HepG2 (cell line): ENCODE measurements around the gene OR4E2. TPM values are rescaled to one million over a fixed set of nuclear protein-coding genes. Genes with fewer than 3 reads are reported as not detected.

Experiments used
- ATAC-seq: fragments of 200-7000 bp; cut with Tn5 transposase; 3 replicates; pipeline ENCODE4 v1.9.1; 2020; ENCODE audit warnings: mild to moderate bottlenecking, moderate library complexity
- BruUV-seq: library from RNA; stranded (reverse); fragments of 400-500 nt; replicated peaks from 2 replicates; lab custom pipeline; 2021; lab: Mats Ljungman, UMichigan
- CTCF ChIA-PET: fragments of 300-600 bp; formaldehyde crosslinking; extraction: SDS; loops from one replicate; lab custom pipeline; 2021; ENCODE audit warnings: low total read pairs, inconsistent platforms, low intra/inter-chr PET ratio; lab: Yijun Ruan, JAX
- POLR2A ChIA-PET: fragments of 350-600 bp; sonication (Branson Sonifier 250); formaldehyde crosslinking; loops from one replicate; lab custom pipeline; 2020; ENCODE audit warnings: antibody characterized with exemption, inconsistent platforms; lab: Yijun Ruan, JAX
- DNase-seq: peaks from one replicate; pipeline ENCODE4 v3.0.0-alpha.2; 2015; ENCODE audit warnings: low spot score
- FAIRE-seq: peaks from 3 replicates; lab custom pipeline; 2011; peaks lifted over from hg19 to GRCh38; lab: Jason Lieb, UNC
- H2AFZ ChIP-seq: one replicate; pipeline ENCODE4 v1.6.1; 2011; ENCODE audit warnings: low read length, inconsistent platforms
- H3K27ac ChIP-seq: fragments of 300-600 bp; 3 replicates; pipeline ENCODE4 v1.8.0; 2011; ENCODE audit warnings: mixed run types, mild to moderate bottlenecking, mixed read lengths, low read length, inconsistent platforms; ENCODE audit not compliant: insufficient read depth; ENCODE audit errors: extremely low read length
- H3K27me3 ChIP-seq, 2 experiments: fragments of 200-600 bp in 1 of 2; 2 replicates in 1 of 2; 3 replicates in 1 of 2; pipeline versions ENCODE4 v1.6.0 to v1.8.0; 2011; ENCODE audit warnings: low read length in 2 of 2, mild to moderate bottlenecking in 2 of 2, moderate library complexity in 2 of 2, inconsistent platforms in 1 of 2; ENCODE audit not compliant: insufficient read depth in 2 of 2, control insufficient read depth in 1 of 2
- H3K36me3 ChIP-seq, 2 experiments: fragments of 200-600 bp in 1 of 2; replicated peaks in 1 of 2; 2 replicates in 1 of 2; 3 replicates in 1 of 2; pipeline versions ENCODE4 v1.5.1 to v1.8.0; 2011; ENCODE audit warnings: low read length in 2 of 2, inconsistent platforms in 1 of 2; ENCODE audit not compliant: insufficient read depth in 2 of 2, control insufficient read depth in 1 of 2
- H3K4me1 ChIP-seq: 2 replicates; pipeline ENCODE4 v1.5.1; 2012; ENCODE audit warnings: low read length, inconsistent platforms; ENCODE audit not compliant: insufficient read depth
- H3K4me2 ChIP-seq: 2 replicates; pipeline ENCODE4 v1.6.0; 2011; ENCODE audit warnings: low read depth, low read length, inconsistent platforms
- H3K4me3 ChIP-seq, 3 experiments: fragments of 200-600 bp in 1 of 3; sonication (generic), shearing (Covaris generic) in 1 of 3; replicated peaks in 1 of 3; 2 replicates each; pipeline ENCODE4 v1.5.1; 2011 to 2016; ENCODE audit warnings: low read length in 3 of 3, inconsistent platforms in 2 of 3, low read depth in 2 of 3, mild to moderate bottlenecking in 2 of 3, control low read depth in 1 of 3, mixed read lengths in 1 of 3; ENCODE audit not compliant: insufficient read depth in 1 of 3
- H3K79me2 ChIP-seq: one replicate; pipeline ENCODE4 v1.6.1; 2011; ENCODE audit warnings: low read length, inconsistent platforms; ENCODE audit not compliant: insufficient read depth
- H3K9ac ChIP-seq: 2 replicates; pipeline ENCODE4 v1.6.0; 2011; ENCODE audit warnings: mild to moderate bottlenecking, low read depth, low read length, inconsistent platforms; ENCODE audit not compliant: insufficient read depth
- H3K9me3 ChIP-seq: 2 replicates; pipeline ENCODE4 v1.5.1; 2012; ENCODE audit warnings: mild to moderate bottlenecking, low read length
- H4K20me1 ChIP-seq: 2 replicates; pipeline ENCODE4 v1.6.0; 2011; ENCODE audit warnings: inconsistent platforms, mild to moderate bottlenecking, low read length, moderate library complexity; ENCODE audit not compliant: insufficient read depth
- AKNA ChIP-seq: sonication (generic); formaldehyde crosslinking; IDR thresholded peaks from 2 replicates; pipeline ENCODE4 v1.4.0; 2020; ENCODE audit warnings: missing genetic modification reagents, borderline replicate concordance
- BRF2 ChIP-seq: sonication (generic); formaldehyde crosslinking; IDR thresholded peaks from 2 replicates; pipeline ENCODE4 v1.8.1; 2022; ENCODE audit warnings: mild to moderate bottlenecking, missing genetic modification reagents
- SIX1 ChIP-seq: sonication (generic); formaldehyde crosslinking; IDR thresholded peaks from 2 replicates; pipeline ENCODE4 v1.4.0; 2020; ENCODE audit warnings: missing genetic modification reagents, borderline replicate concordance
- ZBTB38 ChIP-seq: sonication (generic); formaldehyde crosslinking; IDR thresholded peaks from 2 replicates; pipeline ENCODE4 v1.5.1; 2020; ENCODE audit warnings: mild to moderate bottlenecking, missing genetic modification reagents
- ZBTB43 ChIP-seq: sonication (generic); formaldehyde crosslinking; conservative IDR thresholded peaks from 2 replicates; pipeline ENCODE4 v1.4.0; 2020; ENCODE audit warnings: missing genetic modification reagents
- ZNF160 ChIP-seq: sonication (generic); formaldehyde crosslinking; IDR thresholded peaks from 2 replicates; pipeline ENCODE4 v1.8.0; 2022; ENCODE audit warnings: mild to moderate bottlenecking, inconsistent platforms, missing genetic modification reagents
- ZNF3 ChIP-seq: IDR thresholded peaks from 2 replicates; pipeline ENCODE4 v1.7.0; 2017; ENCODE audit warnings: inconsistent platforms
- ZNF446 ChIP-seq: sonication (generic); formaldehyde crosslinking; IDR thresholded peaks from 2 replicates; pipeline ENCODE4 v1.5.0; 2020; ENCODE audit warnings: mild to moderate bottlenecking, missing genetic modification reagents
- WGBS: methylation state at CpG from one replicate; pipeline ENCODE4 v1.1.6; 2017; ENCODE audit warnings: low lambda C conversion rate; 5-methylcytosine and 5-hydroxymethylcytosine counted together
- in situ Hi-C: cut with HindIII; loops from 2 replicates; pipeline ENCODE4 v1.10.0; 2017; ENCODE audit warnings: low pct_unique_long_range_greater_than_20kb; ENCODE audit not compliant: extremely low pct_ligation_motif_present
- intact Hi-C: fragments of 100-400 bp; cut with micrococcal nuclease; formaldehyde crosslinking; loops from one replicate; pipeline ENCODE4 v1.10.0; 2022; ENCODE audit not compliant: unreplicated experiment
- polyA plus RNA-seq, 8 experiments: library from polyadenylated mRNA; depleted of rRNA in 3 of 8; stranded (reverse) in 7 of 8; unstranded in 1 of 8; fragments of >200 nt; fragmentation: Illumina TruSeq in 4 of 8; extraction: Trizol in 4 of 8; gene quantifications; 2 replicates each; pipeline versions ENCODE4 v1.2.1 to v1.2.3, GENCODE V29; 2011 to 2016; ENCODE audit warnings: low read depth in 4 of 8, missing spikeins in 1 of 8, mixed read lengths in 1 of 8; ENCODE audit not compliant: insufficient read depth in 1 of 8
- total RNA-seq, 5 experiments: library from RNA; depleted of rRNA; stranded (reverse); fragments of >200 nt; fragmentation: Illumina TruSeq; extraction: Trizol; gene quantifications; 2 replicates each; pipeline ENCODE4 v1.2.3, GENCODE V29; 2016; ENCODE audit warnings: low read depth in 1 of 5

OR4E2 gene
- total and polyA plus RNA-seq, 2 of the 13 experiments (the other 11 are each of a cell fraction or from before 2014, with no cell fraction given) = not detected

GRCh38 chr14:21703357-21704326 lies 50.0 kb downstream of the OR4E2 start:
- Histone ChIP-seq H2AFZ (no peak overlapping the region), H3K9ac (no peak overlapping the region), H4K20me1 (no peaks in the 10 kb centered on the region), H3K9me3 (no peaks in the 10 kb centered on the region), H3K4me1 (no peaks in the 10 kb centered on the region), H3K4me2 (no peak overlapping the region), H3K27me3 (no peaks in the 10 kb centered on the region), H3K4me3 (no peak overlapping the region), H3K36me3 (no peaks in the 10 kb centered on the region), H3K27ac (no peak overlapping the region), H3K79me2 (no peaks in the 10 kb centered on the region)
- ATAC-seq (no peak), FAIRE-seq (no peak), DNase-seq (no peak)
- BruUV-seq = no TSS peak
- 1% methylated on average over 2 of the region's 2 CpGs for WGBS
- intact Hi-C loops (no loop called here), in situ Hi-C loops (loop anchor here (25.0 kb wide), 1 partner anchor 91 kb away; no protein-coding TSS in a partner anchor)
- TF ChIP-seq ZBTB38 (CRISPR knock-in tag) = no peak
- POLR2A ChIA-PET = no interaction called here
- CTCF ChIA-PET = no interaction called here

GRCh38 chr14:21704338-21704737 lies 50.7 kb downstream of the OR4E2 start:
- Histone ChIP-seq H2AFZ (no peak overlapping the region), H3K9me3 (no peaks in the 10 kb centered on the region), H3K4me2 (no peak overlapping the region), H3K36me3 (no peaks in the 10 kb centered on the region), H3K27me3 (no peaks in the 10 kb centered on the region), H3K9ac (no peak overlapping the region), H3K79me2 (no peaks in the 10 kb centered on the region), H3K4me3 (no peak overlapping the region), H3K4me1 (no peaks in the 10 kb centered on the region), H3K27ac (no peak overlapping the region), H4K20me1 (no peaks in the 10 kb centered on the region)
- in situ Hi-C loops = loop anchor here (25.0 kb wide), 1 partner anchor 92 kb away; no protein-coding TSS in a partner anchor
- POLR2A ChIA-PET = no interaction called here
- no TSS peak for BruUV-seq
- no peak for ATAC-seq
- intact Hi-C loops = no loop called here
- no peak for FAIRE-seq
- DNase-seq = no peak
- CTCF ChIA-PET = no interaction called here
- TF ChIP-seq ZBTB43 (CRISPR knock-in tag) = no peak
- TF ChIP-seq SIX1 (CRISPR knock-in tag) = no peak
- TF ChIP-seq BRF2 (CRISPR knock-in tag) = no peak
- TF ChIP-seq ZNF3 (CRISPR knock-in tag) = no peak
- TF ChIP-seq ZNF446 = no peak
- TF ChIP-seq AKNA (CRISPR knock-in tag) = no peak
- TF ChIP-seq ZNF160 (CRISPR knock-in tag) = no peak
